ENCODE data around the gene BCL7B. TPM values are rescaled to one million over a fixed set of nuclear protein-coding genes. Genes with fewer than 3 reads are reported as not detected.
"Not testable (repeated sequence)": the region's sequence is repeated elsewhere in the genome, so short reads cannot be mapped to it uniquely, and the experiment has no call there.

Gene BCL7B
- total RNA-seq, 1 donor from 2014 or later: 52.8 TPM

GRCh38 chr7:73570977-73571376 lies 13.5 kb upstream of the BCL7B start:
- DNase-seq (peak; percentile 23), ATAC-seq (no peak)
- Histone ChIP-seq H3K9me3 (no peaks in the 10 kb centered on the region), H3K4me1 (peaks cover 4% of the 10 kb centered on the region), H3K4me3 (no peak overlapping the region), H3K36me3 (peaks cover 75% of the 10 kb centered on the region), H3K27me3 (ENCODE audit: low read depth) (no peaks in the 10 kb centered on the region), H3K27ac (no peak overlapping the region)
- no peak for TF ChIP-seq CTCF (IDR thresholded peaks at IDR 0.05)
- intact Hi-C loops (cut with DNase I): no loop called here

GRCh38 chr7:73570521-73570920 lies 13.0 kb upstream of the BCL7B start:
- no peak overlapping the region for H3K27ac ChIP-seq
- ATAC-seq (peak in 1 of 2 donors; percentile 11), DNase-seq (peak; percentile 31)
- no peak overlapping the region for H3K4me3 ChIP-seq
- H3K4me1 ChIP-seq: peaks cover 9% of the 10 kb centered on the region
- no peak for TF ChIP-seq CTCF (IDR thresholded peaks at IDR 0.05)
- intact Hi-C loops (cut with DNase I): no loop called here
- no peaks in the 10 kb centered on the region for H3K27me3 ChIP-seq (ENCODE audit: low read depth)
- H3K9me3 ChIP-seq: no peaks in the 10 kb centered on the region
- H3K36me3 ChIP-seq: peaks cover 71% of the 10 kb centered on the region

GRCh38 chr7:73569042-73569608 lies 11.6 kb upstream of the BCL7B start:
- TF ChIP-seq CTCF (IDR thresholded peaks at IDR 0.05): no peak
- H3K9me3 ChIP-seq: no peaks in the 10 kb centered on the region
- intact Hi-C loops (cut with DNase I): no loop called here
- peaks cover 58% of the 10 kb centered on the region for H3K36me3 ChIP-seq
- ATAC-seq (no peak), DNase-seq (no peak)
- H3K27me3 ChIP-seq (ENCODE audit: low read depth): no peaks in the 10 kb centered on the region
- H3K4me1 ChIP-seq: peaks cover 10% of the 10 kb centered on the region
- no peak overlapping the region for H3K27ac ChIP-seq
- no peak overlapping the region for H3K4me3 ChIP-seq

GRCh38 chr7:73567846-73568685 lies 10.6 kb upstream of the BCL7B start:
- Histone ChIP-seq H3K9me3 (no peaks in the 10 kb centered on the region), H3K27me3 (ENCODE audit: low read depth) (no peaks in the 10 kb centered on the region), H3K27ac (no peak overlapping the region), H3K4me3 (no peak overlapping the region), H3K4me1 (peaks cover 10% of the 10 kb centered on the region), H3K36me3 (peaks cover 48% of the 10 kb centered on the region)
- DNase-seq (no peak), ATAC-seq (no peak)
- intact Hi-C loops (cut with DNase I): no loop called here
- no peak for TF ChIP-seq CTCF (IDR thresholded peaks at IDR 0.05)

- ATAC-seq (no peak), DNase-seq (no peak)
- Histone ChIP-seq H3K9me3 (no peaks in the 10 kb centered on the region), H3K27ac (no peak overlapping the region), H3K27me3 (ENCODE audit: low read depth) (no peaks in the 10 kb centered on the region), H3K36me3 (peaks cover 38% of the 10 kb centered on the region), H3K4me1 (peaks cover 10% of the 10 kb centered on the region), H3K4me3 (no peak overlapping the region)
- intact Hi-C loops (cut with DNase I): no loop called here
- no peak for TF ChIP-seq CTCF (IDR thresholded peaks at IDR 0.05)
Observed at GRCh38 chr7:73567140-73567539, 9.7 kb upstream of the BCL7B start.

GRCh38 chr7:73566431-73566830 lies 8.9 kb upstream of the BCL7B start:
- H3K4me3 ChIP-seq: peak overlapping the region; percentile 44
- H3K9me3 ChIP-seq; intact Hi-C loops (cut with DNase I); H3K27me3 ChIP-seq (ENCODE audit: low read depth); H3K4me1 ChIP-seq; DNase-seq; ATAC-seq; H3K27ac ChIP-seq: not testable (repeated sequence)
- H3K36me3 ChIP-seq: peaks cover 31% of the 10 kb centered on the region
